22Rv1 (cell line): ENCODE results near the gene DIP2A.

Experiments
- CTCF ChIP-seq: fragments of 450-650 bp; IDR thresholded peaks from 2 replicates; pipeline ENCODE4 v1.5.1; 2017; ENCODE audit warnings: mild to moderate bottlenecking
- ZFX ChIP-seq: fragments of 450-650 bp; IDR thresholded peaks from 2 replicates; pipeline ENCODE4 v1.6.1; 2017; ENCODE audit warnings: antibody characterized with exemption, borderline replicate concordance

GRCh38 chr21:46411691-46412090 is 47.0 kb upstream of the DIP2A start:
- TF ChIP-seq CTCF: no peak
- no peak for TF ChIP-seq ZFX
